ENCODE measurements around the gene KMT5B. TPM values are rescaled to one million over a fixed set of nuclear protein-coding genes. Genes with fewer than 3 reads are reported as not detected.

KMT5B gene
- total RNA-seq, 4 donors from 2014 or later, result 57.4 to 84.2 (median 67.4) TPM

DNA sequence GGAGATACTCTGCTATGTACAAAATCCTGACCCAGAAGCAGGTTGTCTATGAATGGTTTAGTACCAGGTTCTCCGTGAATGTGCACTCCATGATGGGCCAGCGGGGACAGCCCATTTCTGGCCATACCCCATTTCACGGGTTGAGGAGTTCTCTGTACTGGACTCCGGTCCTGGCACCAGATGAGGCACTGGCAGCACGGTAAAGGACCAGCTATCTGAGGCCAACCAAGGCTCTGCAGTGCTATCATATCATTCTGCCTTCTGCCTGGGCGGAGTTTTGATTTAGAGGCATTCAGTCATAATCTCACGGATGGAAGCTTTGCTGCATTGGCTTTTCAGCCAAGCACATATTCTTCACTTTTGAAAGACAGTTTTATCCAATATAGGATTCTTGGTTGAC is 18.5 kb upstream of the KMT5B start:
- WGBS, 2 donors, result 90 to 94% methylated on average over 7 of the region's 7 CpGs

GRCh38 chr11:68229601-68230000 is 16.5 kb upstream of the KMT5B start:
- intact Hi-C loops (cut with DNase I), result no loop called here
- Histone ChIP-seq H3K27me3 (no peaks in the 10 kb centered on the region), H3K4me1 (no peaks in the 10 kb centered on the region), H3K4me3 (replicated peaks in 1 of 3) (no peak overlapping the region), H3K36me3 (no peaks in the 10 kb centered on the region), H3K9me3 (no peaks in the 10 kb centered on the region), H3K27ac (no peak overlapping the region)
- DNase-seq, result no peak
- 57 to 67% methylated on average over 1 of the region's 1 CpG for WGBS, 2 donors
- TF ChIP-seq POLR2A (IDR thresholded peaks at IDR 0.05), result no peak
- TF ChIP-seq CTCF (IDR thresholded peaks at IDR 0.05), result no peak

More for the DNA sequence above, 18.5 kb upstream of the KMT5B start:
- intact Hi-C loops (cut with DNase I), result no loop called here
- H3K4me3 ChIP-seq (replicated peaks in 1 of 3), result no peak overlapping the region
- H3K27me3 ChIP-seq, result no peaks in the 10 kb centered on the region
- no peak for TF ChIP-seq CTCF (IDR thresholded peaks at IDR 0.05)
- no peak for TF ChIP-seq POLR2A (IDR thresholded peaks at IDR 0.05)
- no peaks in the 10 kb centered on the region for H3K4me1 ChIP-seq
- no peak for DNase-seq
- H3K9me3 ChIP-seq, result no peaks in the 10 kb centered on the region
- H3K36me3 ChIP-seq, result no peaks in the 10 kb centered on the region
- no peak overlapping the region for H3K27ac ChIP-seq

- H3K27me3 ChIP-seq, result no peaks in the 10 kb centered on the region
- WGBS, 2 donors, result 93% methylated on average over 9 of the region's 9 CpGs
- no peaks in the 10 kb centered on the region for H3K9me3 ChIP-seq
- no peaks in the 10 kb centered on the region for H3K4me1 ChIP-seq
- no peak overlapping the region for H3K4me3 ChIP-seq (replicated peaks in 1 of 3)
- no peak overlapping the region for H3K27ac ChIP-seq
- no peak for TF ChIP-seq CTCF (IDR thresholded peaks at IDR 0.05)
- TF ChIP-seq POLR2A (IDR thresholded peaks at IDR 0.05), result no peak
- H3K36me3 ChIP-seq, result no peaks in the 10 kb centered on the region
- intact Hi-C loops (cut with DNase I), result no loop called here
- no peak for DNase-seq
These were observed 13.3 kb upstream of the KMT5B start for GRCh38 chr11:68226421-68226820.

DNA sequence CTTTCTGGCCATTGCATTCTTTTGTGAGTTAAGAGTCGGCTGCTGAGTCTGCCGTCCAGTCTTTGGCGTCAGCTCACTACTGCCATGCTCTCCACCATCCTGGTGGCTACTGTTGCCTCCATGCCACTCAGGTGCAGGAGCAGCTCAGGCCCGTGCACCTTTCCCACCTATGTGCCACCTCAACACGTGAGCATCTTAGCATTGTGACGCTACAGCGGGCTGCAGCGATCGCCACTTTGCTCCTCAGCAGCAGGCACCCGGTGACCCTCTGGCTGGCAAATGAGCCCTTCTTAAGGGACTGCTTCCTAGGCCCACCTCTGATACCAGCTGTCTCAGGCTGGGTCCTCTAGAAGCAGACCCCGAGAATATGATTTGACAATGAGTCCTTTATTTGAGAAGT is 11.5 kb upstream of the KMT5B start:
- TF ChIP-seq CTCF (IDR thresholded peaks at IDR 0.05) (no peak), POLR2A (IDR thresholded peaks at IDR 0.05) (no peak)
- no peak for DNase-seq
- 88 to 94% methylated on average over 10 to 11 of the region's 11 CpGs for WGBS, 2 donors
- H3K4me3 ChIP-seq (replicated peaks in 1 of 3), result no peak overlapping the region
- no peaks in the 10 kb centered on the region for H3K4me1 ChIP-seq
- H3K27ac ChIP-seq, result no peak overlapping the region
- intact Hi-C loops (cut with DNase I), result no loop called here
- no peaks in the 10 kb centered on the region for H3K27me3 ChIP-seq
- H3K36me3 ChIP-seq, result no peaks in the 10 kb centered on the region
- no peaks in the 10 kb centered on the region for H3K9me3 ChIP-seq

DNA sequence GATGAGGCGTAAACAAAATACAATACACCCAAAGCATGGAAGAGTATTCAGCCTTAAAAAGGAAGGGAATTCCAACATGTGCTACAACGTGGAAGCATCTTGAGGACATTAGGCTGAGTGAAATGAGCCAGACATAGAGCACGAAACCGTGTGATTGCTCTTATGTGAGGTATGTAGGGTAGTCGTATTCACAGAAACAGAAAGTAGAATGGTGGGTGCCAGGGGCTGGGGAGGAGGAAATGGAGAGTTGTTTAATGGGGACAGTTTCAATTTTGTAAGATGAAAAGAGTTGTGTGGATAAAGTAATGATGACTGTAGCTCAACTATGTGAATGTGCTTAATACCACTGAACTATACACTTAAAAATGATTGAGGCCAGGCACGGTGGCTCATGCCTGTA is 10.2 kb upstream of the KMT5B start:
- Histone ChIP-seq H3K4me3 (replicated peaks in 1 of 3) (no peak overlapping the region), H3K36me3 (no peaks in the 10 kb centered on the region), H3K27me3 (no peaks in the 10 kb centered on the region), H3K27ac (no peak overlapping the region), H3K9me3 (no peaks in the 10 kb centered on the region), H3K4me1 (no peaks in the 10 kb centered on the region)
- intact Hi-C loops (cut with DNase I), result no loop called here
- DNase-seq, result no peak
- 76% methylated on average over 6 of the region's 6 CpGs for WGBS, 2 donors
- TF ChIP-seq POLR2A (IDR thresholded peaks at IDR 0.05), result no peak
- TF ChIP-seq CTCF (IDR thresholded peaks at IDR 0.05), result no peak

Data from thyroid gland (tissue), 4 donors.